A172 (cell line): ENCODE measurements around the gene ARHGEF40. TPM values are rescaled to one million over a fixed set of nuclear protein-coding genes. Genes with fewer than 3 reads are reported as not detected.

ENCODE experiments used
- DNase-seq: peaks from one replicate; pipeline ENCODE4 v3.0.0-alpha.2; 2015; ENCODE audit warnings: low spot score
- total RNA-seq: library from RNA; depleted of rRNA; stranded (reverse); fragments of >200 nt; shearing (Covaris generic); gene quantifications from 2 replicates; pipeline ENCODE4 v1.2.3, GENCODE V29; 2014; rRNA removed

The ARHGEF40 gene
- total RNA-seq = 19.8 and 21.2 TPM in 2 replicates

GRCh38 chr14:21070083-21070609, at the start of gene ARHGEF40:
Gene ARHGEF40 (plus strand): TSS chr14:21070304. CDS start chr14:21070397, 93 bp downstream.
- DNase-seq = no peak

- no peak for DNase-seq
Observed at GRCh38 chr14:21020977-21021545, 49.0 kb upstream of the ARHGEF40 start.

- DNase-seq = no peak
Observed at GRCh38 chr14:21022686-21023085, 47.4 kb upstream of the ARHGEF40 start.

- DNase-seq = no peak
Observed at GRCh38 chr14:21023174-21023573, 46.9 kb upstream of the ARHGEF40 start.

GRCh38 chr14:21023817-21024584, 46.1 kb upstream of the ARHGEF40 start:
- no peak for DNase-seq

GRCh38 chr14:21024585-21025370, 45.3 kb upstream of the ARHGEF40 start, which contains the start of gene NDRG2:
Gene NDRG2 (minus strand): TSS chr14:21025061. CDS start chr14:21023315, 1,746 bp downstream.
- no peak for DNase-seq

GRCh38 chr14:21025371-21026273, 44.5 kb upstream of the ARHGEF40 start:
- DNase-seq = no peak

- no peak for DNase-seq
Observed at GRCh38 chr14:21026274-21026987, 43.7 kb upstream of the ARHGEF40 start.

GRCh38 chr14:21026988-21027315, 43.2 kb upstream of the ARHGEF40 start:
- no peak for DNase-seq

- DNase-seq = no peak
Observed at GRCh38 chr14:21029917-21030316, 40.2 kb upstream of the ARHGEF40 start, which contains the start of gene TPPP2. Gene TPPP2 (plus strand): TSS chr14:21030217. CDS start chr14:21030582, 365 bp downstream.

GRCh38 chr14:21030531-21030930, 39.6 kb upstream of the ARHGEF40 start:
- DNase-seq = no peak

- DNase-seq = no peak
Observed at GRCh38 chr14:21032326-21033132, 37.6 kb upstream of the ARHGEF40 start.

- no peak for DNase-seq
Observed at GRCh38 chr14:21033133-21033698, 36.9 kb upstream of the ARHGEF40 start.

- DNase-seq = no peak
Observed at GRCh38 chr14:21034707-21035106, 35.4 kb upstream of the ARHGEF40 start, which contains the start of gene RNASE13. Gene RNASE13 (minus strand): TSS chr14:21034807. CDS start chr14:21034288, 519 bp downstream.

- no peak for DNase-seq
Observed at GRCh38 chr14:21036751-21037150, 33.4 kb upstream of the ARHGEF40 start.

GRCh38 chr14:21037156-21037555, 32.9 kb upstream of the ARHGEF40 start:
- no peak for DNase-seq

GRCh38 chr14:21038441-21039422, 31.4 kb upstream of the ARHGEF40 start:
- DNase-seq = no peak
